ENCODE results near the gene RIC1.
"Not testable (repeated sequence)": the region's sequence is repeated elsewhere in the genome, so short reads cannot be mapped to it uniquely, and the experiment has no call there.

The RIC1 gene

GRCh38 chr9:5622016-5622415 lies 6.9 kb upstream of the RIC1 start:
- no peak for DNase-seq

- DNase-seq = no peak
These were observed 4.3 kb upstream of the RIC1 start for GRCh38 chr9:5624655-5625054.

GRCh38 chr9:5626727-5627634 lies 1.9 kb upstream of the RIC1 start:
- DNase-seq = no peak

- DNase-seq = not testable (repeated sequence)
These were observed 1.2 kb upstream of the RIC1 start for GRCh38 chr9:5627686-5628085.

GRCh38 chr9:5628183-5628529 lies 751 bp upstream of the RIC1 start:
- DNase-seq = no peak

GRCh38 chr9:5629312-5630080 lies 589 bp downstream of the RIC1 start:
- DNase-seq = peak; percentile 63

GRCh38 chr9:5630081-5630507 lies 1.2 kb downstream of the RIC1 start:
- DNase-seq = no peak

- DNase-seq = no peak
These were observed 2.1 kb downstream of the RIC1 start for GRCh38 chr9:5631026-5631425.

- no peak for DNase-seq
These were observed 3.6 kb downstream of the RIC1 start for GRCh38 chr9:5632540-5632939.

GRCh38 chr9:5633243-5633642 lies 4.3 kb downstream of the RIC1 start:
- DNase-seq = no peak

GRCh38 chr9:5635390-5635789 lies 6.5 kb downstream of the RIC1 start:
- no peak for DNase-seq

- no peak for DNase-seq
These were observed 10.9 kb downstream of the RIC1 start for GRCh38 chr9:5639816-5640215.

GRCh38 chr9:5642170-5642569 lies 13.3 kb downstream of the RIC1 start:
- no peak for DNase-seq

- DNase-seq = no peak
These were observed 14.2 kb downstream of the RIC1 start for GRCh38 chr9:5643005-5643624.

- DNase-seq = no peak
These were observed 15.6 kb downstream of the RIC1 start for GRCh38 chr9:5644501-5644900.

- no peak for DNase-seq
These were observed 17.2 kb downstream of the RIC1 start for GRCh38 chr9:5646116-5646515.

- DNase-seq = no peak
These were observed 21.6 kb downstream of the RIC1 start for GRCh38 chr9:5650356-5651105.

- no peak for DNase-seq
These were observed 22.3 kb downstream of the RIC1 start for GRCh38 chr9:5651246-5651645.

- DNase-seq = no peak
These were observed 23.9 kb downstream of the RIC1 start for GRCh38 chr9:5652821-5653220.

- DNase-seq = not testable (repeated sequence)
These were observed 33.9 kb downstream of the RIC1 start for GRCh38 chr9:5662804-5663203.

- DNase-seq = no peak
These were observed 36.2 kb downstream of the RIC1 start for GRCh38 chr9:5665059-5665458.

- no peak for DNase-seq
These were observed 38.5 kb downstream of the RIC1 start for GRCh38 chr9:5667391-5667790.

GRCh38 chr9:5670079-5670478 lies 41.2 kb downstream of the RIC1 start:
- no peak for DNase-seq
